HepG2 (cell line): ENCODE results near the gene TPM2. TPM values are rescaled to one million over a fixed set of nuclear protein-coding genes. Genes with fewer than 3 reads are reported as not detected.
"Not testable (repeated sequence)": the region's sequence is repeated elsewhere in the genome, so short reads cannot be mapped to it uniquely, and the experiment has no call there.

Experiments used
- ATAC-seq: fragments of 200-7000 bp; cut with Tn5 transposase; 3 replicates; pipeline ENCODE4 v1.9.1; 2020; ENCODE audit warnings: mild to moderate bottlenecking, moderate library complexity
- BruUV-seq: library from RNA; stranded (reverse); fragments of 400-500 nt; replicated peaks from 2 replicates; lab custom pipeline; 2021; lab: Mats Ljungman, UMichigan
- CTCF ChIA-PET: fragments of 300-600 bp; formaldehyde crosslinking; extraction: SDS; loops from one replicate; lab custom pipeline; 2021; ENCODE audit warnings: low total read pairs, inconsistent platforms, low intra/inter-chr PET ratio; lab: Yijun Ruan, JAX
- POLR2A ChIA-PET: fragments of 350-600 bp; sonication (Branson Sonifier 250); formaldehyde crosslinking; loops from one replicate; lab custom pipeline; 2020; ENCODE audit warnings: antibody characterized with exemption, inconsistent platforms; lab: Yijun Ruan, JAX
- DNase-seq: peaks from one replicate; pipeline ENCODE4 v3.0.0-alpha.2; 2015; ENCODE audit warnings: low spot score
- FAIRE-seq: peaks from 3 replicates; lab custom pipeline; 2011; peaks lifted over from hg19 to GRCh38; lab: Jason Lieb, UNC
- H2AFZ ChIP-seq: one replicate; pipeline ENCODE4 v1.6.1; 2011; ENCODE audit warnings: low read length, inconsistent platforms
- H3K27ac ChIP-seq: fragments of 300-600 bp; 3 replicates; pipeline ENCODE4 v1.8.0; 2011; ENCODE audit warnings: mixed run types, mild to moderate bottlenecking, mixed read lengths, low read length, inconsistent platforms; ENCODE audit not compliant: insufficient read depth; ENCODE audit errors: extremely low read length
- H3K27me3 ChIP-seq, 2 experiments: fragments of 200-600 bp in 1 of 2; 2 replicates in 1 of 2; 3 replicates in 1 of 2; pipeline versions ENCODE4 v1.6.0 to v1.8.0; 2011; ENCODE audit warnings: low read length in 2 of 2, mild to moderate bottlenecking in 2 of 2, moderate library complexity in 2 of 2, inconsistent platforms in 1 of 2; ENCODE audit not compliant: insufficient read depth in 2 of 2, control insufficient read depth in 1 of 2
- H3K36me3 ChIP-seq, 2 experiments: fragments of 200-600 bp in 1 of 2; replicated peaks in 1 of 2; 2 replicates in 1 of 2; 3 replicates in 1 of 2; pipeline versions ENCODE4 v1.5.1 to v1.8.0; 2011; ENCODE audit warnings: low read length in 2 of 2, inconsistent platforms in 1 of 2; ENCODE audit not compliant: insufficient read depth in 2 of 2, control insufficient read depth in 1 of 2
- H3K4me1 ChIP-seq: 2 replicates; pipeline ENCODE4 v1.5.1; 2012; ENCODE audit warnings: low read length, inconsistent platforms; ENCODE audit not compliant: insufficient read depth
- H3K4me2 ChIP-seq: 2 replicates; pipeline ENCODE4 v1.6.0; 2011; ENCODE audit warnings: low read depth, low read length, inconsistent platforms
- H3K4me3 ChIP-seq, 3 experiments: fragments of 200-600 bp in 1 of 3; sonication (generic), shearing (Covaris generic) in 1 of 3; replicated peaks in 1 of 3; 2 replicates each; pipeline ENCODE4 v1.5.1; 2011 to 2016; ENCODE audit warnings: low read length in 3 of 3, inconsistent platforms in 2 of 3, low read depth in 2 of 3, mild to moderate bottlenecking in 2 of 3, control low read depth in 1 of 3, mixed read lengths in 1 of 3; ENCODE audit not compliant: insufficient read depth in 1 of 3
- H3K79me2 ChIP-seq: one replicate; pipeline ENCODE4 v1.6.1; 2011; ENCODE audit warnings: low read length, inconsistent platforms; ENCODE audit not compliant: insufficient read depth
- H3K9ac ChIP-seq: 2 replicates; pipeline ENCODE4 v1.6.0; 2011; ENCODE audit warnings: mild to moderate bottlenecking, low read depth, low read length, inconsistent platforms; ENCODE audit not compliant: insufficient read depth
- H3K9me3 ChIP-seq: 2 replicates; pipeline ENCODE4 v1.5.1; 2012; ENCODE audit warnings: mild to moderate bottlenecking, low read length
- H4K20me1 ChIP-seq: 2 replicates; pipeline ENCODE4 v1.6.0; 2011; ENCODE audit warnings: inconsistent platforms, mild to moderate bottlenecking, low read length, moderate library complexity; ENCODE audit not compliant: insufficient read depth
- GTF3A ChIP-seq: sonication (generic); formaldehyde crosslinking; conservative IDR thresholded peaks from 2 replicates; pipeline ENCODE4 v1.4.0; 2020; ENCODE audit warnings: mild to moderate bottlenecking, missing genetic modification reagents
- MTF1 ChIP-seq: sonication (generic); formaldehyde crosslinking; IDR thresholded peaks from 2 replicates; pipeline ENCODE4 v1.5.0; 2020; ENCODE audit warnings: missing genetic modification reagents
- ONECUT2 ChIP-seq: sonication (generic); formaldehyde crosslinking; IDR thresholded peaks from 2 replicates; pipeline ENCODE4 v1.4.0; 2020; ENCODE audit warnings: missing genetic modification reagents
- PRPF4 ChIP-seq: fragments of 200-400 bp; formaldehyde crosslinking; IDR thresholded peaks from 2 replicates; pipeline ENCODE4 v1.6.1; 2016; ENCODE audit warnings: low read length, low read depth; ENCODE audit not compliant: poor library complexity, severe bottlenecking
- SIN3A ChIP-seq: IDR thresholded peaks from 2 replicates; pipeline ENCODE4 v1.6.1; 2011; ENCODE audit warnings: low read depth, mild to moderate bottlenecking, control low read depth, low read length, borderline replicate concordance
- ZNF17 ChIP-seq: sonication (generic); formaldehyde crosslinking; IDR thresholded peaks from 2 replicates; pipeline ENCODE4 v1.5.0; 2020; ENCODE audit warnings: mild to moderate bottlenecking, missing genetic modification reagents
- WGBS: methylation state at CpG from one replicate; pipeline ENCODE4 v1.1.6; 2017; ENCODE audit warnings: low lambda C conversion rate; 5-methylcytosine and 5-hydroxymethylcytosine counted together
- in situ Hi-C: cut with HindIII; loops from 2 replicates; pipeline ENCODE4 v1.10.0; 2017; ENCODE audit warnings: low pct_unique_long_range_greater_than_20kb; ENCODE audit not compliant: extremely low pct_ligation_motif_present
- intact Hi-C: fragments of 100-400 bp; cut with micrococcal nuclease; formaldehyde crosslinking; loops from one replicate; pipeline ENCODE4 v1.10.0; 2022; ENCODE audit not compliant: unreplicated experiment
- polyA plus RNA-seq, 8 experiments: library from polyadenylated mRNA; depleted of rRNA in 3 of 8; stranded (reverse) in 7 of 8; unstranded in 1 of 8; fragments of >200 nt; fragmentation: Illumina TruSeq in 4 of 8; extraction: Trizol in 4 of 8; gene quantifications; 2 replicates each; pipeline versions ENCODE4 v1.2.1 to v1.2.3, GENCODE V29; 2011 to 2016; ENCODE audit warnings: low read depth in 4 of 8, missing spikeins in 1 of 8, mixed read lengths in 1 of 8; ENCODE audit not compliant: insufficient read depth in 1 of 8
- total RNA-seq, 5 experiments: library from RNA; depleted of rRNA; stranded (reverse); fragments of >200 nt; fragmentation: Illumina TruSeq; extraction: Trizol; gene quantifications; 2 replicates each; pipeline ENCODE4 v1.2.3, GENCODE V29; 2016; ENCODE audit warnings: low read depth in 1 of 5
- TF ChIP-seq, protein P1 (sequence below): sonication (generic); formaldehyde crosslinking; IDR thresholded peaks from 2 replicates; pipeline ENCODE4 v1.8.1; 2023; ENCODE audit warnings: mild to moderate bottlenecking, inconsistent platforms, moderate library complexity, missing genetic modification reagents, borderline replicate concordance
- TF ChIP-seq, protein P2 (sequence below): sonication (generic); formaldehyde crosslinking; IDR thresholded peaks from 2 replicates; pipeline ENCODE4 v1.4.0; 2020; ENCODE audit warnings: low read depth, mild to moderate bottlenecking, missing genetic modification reagents
- TF ChIP-seq, protein P3 (sequence below): sonication (generic); formaldehyde crosslinking; IDR thresholded peaks from 2 replicates; pipeline ENCODE4 v1.5.0; 2020; ENCODE audit warnings: mild to moderate bottlenecking, missing genetic modification reagents

TPM2 gene
- total and polyA plus RNA-seq, 2 of the 13 experiments (the other 11 are each of a cell fraction or from before 2014, with no cell fraction given): 3.1 to 10.7 TPM

DNA sequence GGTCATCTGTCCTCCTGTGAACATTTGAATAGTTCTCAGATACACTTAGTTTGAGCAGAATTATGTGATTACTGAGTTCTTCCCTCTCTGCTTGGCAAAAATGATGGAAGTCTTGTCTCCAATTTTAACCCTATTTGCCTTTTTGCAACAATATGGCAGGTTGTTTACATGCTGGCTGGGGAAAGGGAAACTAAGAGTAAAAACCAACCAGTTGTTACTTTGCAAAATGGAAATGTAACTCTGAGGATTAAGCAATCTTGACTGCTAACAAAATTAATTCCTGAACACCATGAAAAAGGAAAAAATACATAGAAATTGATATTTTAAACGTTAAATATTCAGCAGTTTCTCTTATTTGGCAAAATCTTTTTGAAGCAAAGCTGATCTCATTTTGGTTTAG is 50.1 kb downstream of the TPM2 start (continued):
- TF ChIP-seq, protein P1, sequence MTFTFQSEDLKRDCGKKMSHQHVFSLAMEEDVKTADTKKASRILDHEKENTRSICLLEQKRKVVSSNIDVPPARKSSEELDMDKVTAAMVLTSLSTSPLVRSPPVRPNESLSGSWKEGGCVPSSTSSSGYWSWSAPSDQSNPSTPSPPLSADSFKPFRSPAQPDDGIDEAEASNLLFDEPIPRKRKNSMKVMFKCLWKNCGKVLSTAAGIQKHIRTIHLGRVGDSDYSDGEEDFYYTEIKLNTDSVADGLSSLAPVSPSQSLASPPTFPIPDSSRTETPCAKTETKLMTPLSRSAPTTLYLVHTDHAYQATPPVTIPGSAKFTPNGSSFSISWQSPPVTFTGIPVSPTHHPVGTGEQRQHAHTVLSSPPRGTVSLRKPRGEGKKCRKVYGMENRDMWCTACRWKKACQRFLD: no peak
- TF ChIP-seq ZNF17 (CRISPR knock-in tag) (no peak), ONECUT2 (CRISPR knock-in tag) (no peak), GTF3A (CRISPR knock-in tag) (no peak), MTF1 (CRISPR knock-in tag) (no peak), PRPF4 (no peak), SIN3A (no peak)
- TF ChIP-seq, protein P2, sequence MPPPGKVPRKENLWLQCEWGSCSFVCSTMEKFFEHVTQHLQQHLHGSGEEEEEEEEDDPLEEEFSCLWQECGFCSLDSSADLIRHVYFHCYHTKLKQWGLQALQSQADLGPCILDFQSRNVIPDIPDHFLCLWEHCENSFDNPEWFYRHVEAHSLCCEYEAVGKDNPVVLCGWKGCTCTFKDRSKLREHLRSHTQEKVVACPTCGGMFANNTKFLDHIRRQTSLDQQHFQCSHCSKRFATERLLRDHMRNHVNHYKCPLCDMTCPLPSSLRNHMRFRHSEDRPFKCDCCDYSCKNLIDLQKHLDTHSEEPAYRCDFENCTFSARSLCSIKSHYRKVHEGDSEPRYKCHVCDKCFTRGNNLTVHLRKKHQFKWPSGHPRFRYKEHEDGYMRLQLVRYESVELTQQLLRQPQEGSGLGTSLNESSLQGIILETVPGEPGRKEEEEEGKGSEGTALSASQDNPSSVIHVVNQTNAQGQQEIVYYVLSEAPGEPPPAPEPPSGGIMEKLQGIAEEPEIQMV (CRISPR knock-in tag): no peak
- TF ChIP-seq, protein P3, sequence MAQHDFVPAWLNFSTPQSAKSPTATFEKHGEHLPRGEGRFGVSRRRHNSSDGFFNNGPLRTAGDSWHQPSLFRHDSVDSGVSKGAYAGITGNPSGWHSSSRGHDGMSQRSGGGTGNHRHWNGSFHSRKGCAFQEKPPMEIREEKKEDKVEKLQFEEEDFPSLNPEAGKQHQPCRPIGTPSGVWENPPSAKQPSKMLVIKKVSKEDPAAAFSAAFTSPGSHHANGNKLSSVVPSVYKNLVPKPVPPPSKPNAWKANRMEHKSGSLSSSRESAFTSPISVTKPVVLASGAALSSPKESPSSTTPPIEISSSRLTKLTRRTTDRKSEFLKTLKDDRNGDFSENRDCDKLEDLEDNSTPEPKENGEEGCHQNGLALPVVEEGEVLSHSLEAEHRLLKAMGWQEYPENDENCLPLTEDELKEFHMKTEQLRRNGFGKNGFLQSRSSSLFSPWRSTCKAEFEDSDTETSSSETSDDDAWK (CRISPR knock-in tag): no peak

DNA sequence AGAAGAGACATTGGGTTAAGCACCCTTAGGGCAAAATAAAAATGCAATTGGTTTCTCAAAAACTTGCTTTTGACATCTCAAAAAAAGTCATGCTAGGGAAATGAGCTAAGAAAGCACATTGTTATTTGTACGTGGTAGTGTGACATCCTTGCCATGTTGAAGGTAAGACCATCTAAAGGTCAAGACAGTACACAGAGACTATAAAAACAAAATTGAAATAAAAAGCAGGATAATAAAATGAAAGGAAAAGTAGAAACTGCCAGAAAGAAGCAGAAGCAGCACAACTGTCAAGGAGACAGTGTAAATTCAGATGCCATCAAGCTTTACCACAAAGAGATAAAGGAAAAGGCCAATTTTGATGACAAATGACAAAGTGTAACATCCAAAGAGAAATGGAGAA is 50.5 kb downstream of the TPM2 start:
- CTCF ChIA-PET, BruUV-seq, ATAC-seq, H3K4me2 ChIP-seq, intact Hi-C loops, H2AFZ ChIP-seq, H3K36me3 ChIP-seq, H3K27me3 ChIP-seq, in situ Hi-C loops, H3K27ac ChIP-seq, H4K20me1 ChIP-seq, DNase-seq, FAIRE-seq, H3K4me1 ChIP-seq, H3K79me2 ChIP-seq, H3K4me3 ChIP-seq, H3K9me3 ChIP-seq, H3K9ac ChIP-seq: not testable (repeated sequence)
- WGBS: 88% methylated on average over 1 of the region's 1 CpG
- POLR2A ChIA-PET: interaction anchor here (1.4 kb wide), 1 partner anchor 8 kb away, joined by 3 read pairs; no protein-coding TSS in a partner anchor

- CTCF ChIA-PET, ATAC-seq, intact Hi-C loops, H3K36me3 ChIP-seq, H3K79me2 ChIP-seq, in situ Hi-C loops, H3K27ac ChIP-seq, DNase-seq, H3K9me3 ChIP-seq, BruUV-seq, H3K9ac ChIP-seq, H3K4me3 ChIP-seq, H3K4me2 ChIP-seq, H3K27me3 ChIP-seq, H3K4me1 ChIP-seq, FAIRE-seq, H2AFZ ChIP-seq, H4K20me1 ChIP-seq: not testable (repeated sequence)
- POLR2A ChIA-PET: interaction anchor here (1.4 kb wide), 1 partner anchor 9 kb away, joined by 3 read pairs; no protein-coding TSS in a partner anchor
- WGBS: 70% methylated on average over 7 of the region's 8 CpGs
These were observed 51.0 kb downstream of the TPM2 start for GRCh38 chr9:35638751-35639150.
